NK-92 (cell line): ENCODE measurements around the gene MAGI1.

ENCODE experiments used
- DNase-seq: peaks from one replicate; lab custom pipeline; 2025; ENCODE audit not compliant: unreplicated experiment; lab: John Stamatoyannopoulos, UW

Gene MAGI1

DNA sequence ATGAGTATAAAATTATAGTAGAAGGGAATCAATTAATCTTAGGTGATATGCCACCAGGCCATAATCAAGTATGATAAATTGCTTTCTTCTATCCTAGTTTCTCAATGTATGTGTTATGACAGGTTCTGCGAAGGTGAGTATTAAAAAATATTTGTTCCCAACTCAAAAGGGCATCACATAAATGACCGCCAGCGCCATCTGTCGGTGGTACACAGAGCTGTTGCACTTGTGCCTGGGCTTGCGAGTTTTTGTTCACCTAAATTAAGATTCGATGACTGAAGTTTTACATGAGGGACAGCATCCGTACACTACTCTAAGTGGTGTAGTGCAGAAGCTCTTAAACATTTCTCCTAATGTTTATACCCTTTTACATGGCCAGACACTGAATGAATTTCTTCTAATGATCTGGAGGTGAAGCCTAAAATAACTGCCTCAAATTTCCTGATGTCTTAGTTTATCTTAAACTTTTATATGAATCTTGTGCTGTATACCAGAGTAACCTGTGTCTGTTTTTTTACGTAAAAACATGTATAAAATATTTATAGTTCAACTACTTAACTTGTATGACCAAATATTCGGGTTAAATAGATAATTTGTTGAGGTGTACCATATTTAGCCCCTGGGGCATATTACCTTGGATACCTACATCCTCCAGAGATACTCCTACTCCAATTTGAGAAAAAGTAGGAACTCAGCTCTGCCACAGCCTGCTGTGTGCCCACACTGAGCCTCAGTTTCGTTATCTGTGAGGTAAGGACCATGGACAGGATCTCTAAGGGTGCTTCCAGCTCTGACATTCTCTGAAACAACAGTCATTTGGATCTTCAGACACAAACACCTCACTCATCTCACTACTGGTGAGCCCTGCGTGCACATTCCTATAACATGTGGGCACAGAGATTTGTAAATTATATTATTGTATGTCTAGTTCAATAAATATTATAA, 365.6 kb downstream of the MAGI1 start:
- no peak for DNase-seq

DNA sequence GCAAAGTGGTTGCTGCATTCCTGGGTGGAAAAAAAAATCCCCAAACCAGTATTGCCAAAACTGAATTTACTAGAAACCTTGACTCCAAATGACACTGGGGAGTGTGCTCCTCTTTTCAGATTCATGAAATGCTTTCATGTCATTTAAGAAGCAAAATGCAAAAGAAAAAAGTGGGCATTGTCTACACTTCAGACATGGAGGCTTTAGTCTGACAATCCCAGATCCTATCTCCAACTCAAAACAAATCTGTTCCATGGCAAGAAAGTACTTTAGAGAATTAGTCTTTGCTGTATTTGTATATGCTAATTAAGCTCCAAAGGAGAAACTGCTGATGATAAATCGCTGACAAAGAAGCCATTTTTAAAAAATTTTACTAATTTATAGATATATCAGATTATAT, 366.7 kb downstream of the MAGI1 start:
- no peak for DNase-seq

DNA sequence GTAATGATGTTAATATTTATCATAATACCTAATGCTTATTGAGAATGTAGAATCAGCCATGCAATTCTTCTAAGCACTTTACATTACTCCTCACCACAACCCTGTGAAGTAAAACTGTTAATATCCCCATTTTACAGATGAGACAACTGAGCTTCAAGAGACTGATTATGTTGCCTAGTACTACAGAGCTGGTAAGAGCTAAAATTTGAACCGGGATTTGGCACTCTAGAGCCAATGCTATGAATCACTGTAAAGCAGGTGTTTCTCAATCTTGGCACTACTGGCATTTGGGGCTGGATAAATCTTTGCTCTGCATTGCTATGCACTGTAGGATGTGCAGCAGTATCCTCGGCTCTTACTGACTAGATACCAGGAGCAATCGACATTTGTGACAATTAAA, 367.7 kb downstream of the MAGI1 start:
- no peak for DNase-seq

GRCh38 chr3:65669163-65669875, 369.4 kb downstream of the MAGI1 start:
- no peak for DNase-seq

GRCh38 chr3:65667963-65668362, 370.8 kb downstream of the MAGI1 start:
- DNase-seq: no peak

DNA sequence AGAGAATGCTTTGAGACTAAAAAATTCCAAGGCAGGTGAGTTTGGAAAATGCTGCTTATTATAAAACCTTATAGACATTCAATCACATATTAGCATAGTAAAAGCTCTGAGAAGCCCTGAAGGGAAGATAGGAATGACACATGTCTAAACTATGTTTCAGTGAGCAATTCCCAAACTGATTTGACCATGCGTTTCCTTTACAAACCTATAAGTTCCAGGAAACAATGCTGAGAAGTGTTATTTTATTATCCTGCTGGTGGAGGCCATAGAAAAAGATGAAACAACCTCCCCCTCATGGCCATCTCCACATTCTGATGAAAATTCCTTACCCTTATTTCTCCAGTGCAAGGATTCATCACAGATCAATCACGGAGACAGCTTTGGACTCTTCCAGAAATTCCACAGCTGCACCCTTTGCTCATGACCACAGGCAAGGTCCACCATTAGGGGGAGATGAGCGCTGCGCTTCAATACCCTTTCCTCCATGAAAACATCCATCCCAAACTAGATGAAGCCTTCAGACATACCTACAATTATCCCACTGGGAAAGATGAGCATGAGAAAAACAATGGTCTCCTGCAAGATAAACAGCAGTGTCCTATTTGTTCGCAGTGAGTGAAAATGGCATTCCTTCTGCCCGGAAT, 372.1 kb downstream of the MAGI1 start:
- no peak for DNase-seq

DNA sequence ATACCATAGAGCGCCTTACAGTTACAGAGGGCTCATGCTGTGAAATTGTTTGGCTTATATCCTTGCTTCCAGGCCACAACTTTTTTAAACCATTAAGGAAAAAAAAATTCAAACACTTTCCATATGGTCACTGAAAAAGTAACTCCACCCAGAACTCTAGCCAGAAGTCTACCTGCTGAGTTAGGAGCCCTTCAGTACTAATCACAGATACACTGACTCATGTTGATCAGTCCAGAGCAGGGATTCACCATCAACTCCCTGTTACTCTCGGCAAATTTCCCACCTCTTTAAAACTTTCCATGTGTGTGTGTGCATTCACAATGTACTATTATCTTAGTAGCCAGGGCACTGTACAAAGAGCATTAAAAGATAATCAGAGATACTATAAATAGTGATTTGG, 372.8 kb downstream of the MAGI1 start:
- DNase-seq: no peak

DNA sequence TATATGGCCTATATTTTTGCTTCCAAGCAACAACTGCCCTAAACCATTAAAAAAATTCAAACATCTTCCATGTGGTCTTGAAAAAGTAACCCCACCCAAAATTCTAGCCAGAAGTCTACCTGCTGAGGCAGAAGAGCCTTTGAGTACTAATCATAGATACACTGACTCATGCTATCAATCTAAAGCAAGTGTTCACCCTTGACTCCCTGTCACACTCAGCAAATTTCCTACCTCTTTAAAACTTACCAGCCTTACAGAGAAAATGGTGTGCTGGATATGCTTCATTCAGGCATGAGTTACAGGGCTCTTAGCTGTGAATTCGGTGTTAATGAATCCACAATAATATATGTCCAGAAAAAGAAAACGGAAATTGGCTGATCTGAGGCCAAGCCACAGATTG, 373.8 kb downstream of the MAGI1 start:
- no peak for DNase-seq

DNA sequence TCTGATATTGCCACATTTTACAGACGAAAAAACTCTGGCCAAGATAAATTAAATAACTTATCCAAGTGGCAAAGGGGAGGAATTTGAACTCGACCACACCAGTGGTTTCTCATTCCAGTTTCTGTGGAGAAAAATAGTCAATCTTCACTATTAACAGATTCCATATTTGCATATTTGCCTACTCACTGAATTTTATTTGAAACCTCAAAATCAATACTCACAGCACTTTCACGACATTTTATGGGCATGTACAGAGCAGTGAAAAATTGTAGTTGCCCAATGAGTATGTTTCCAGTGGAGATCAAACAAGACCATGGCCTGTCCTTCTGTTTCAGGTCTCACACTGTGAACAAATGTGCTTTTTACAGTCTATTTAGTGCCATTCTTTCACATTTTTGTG, 374.3 kb downstream of the MAGI1 start:
- DNase-seq: no peak

DNA sequence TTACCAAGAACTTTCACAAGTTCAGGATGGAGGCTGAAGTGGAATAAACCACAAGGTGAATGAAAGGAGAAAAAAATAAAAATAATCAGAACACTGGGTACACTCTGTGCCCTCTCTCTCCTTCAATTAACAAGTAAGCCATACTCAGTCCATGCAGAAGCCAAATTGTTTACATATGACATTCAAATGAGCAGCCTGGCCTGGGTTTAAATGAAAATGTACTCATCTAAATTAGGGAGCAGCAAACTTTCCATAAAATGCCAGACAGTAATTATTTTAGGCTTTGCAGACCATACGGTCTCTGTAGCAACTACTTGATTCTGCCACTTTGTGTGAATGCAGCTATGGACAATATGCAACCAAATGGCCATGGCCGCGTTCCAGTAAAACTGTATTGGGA, 376.6 kb downstream of the MAGI1 start:
- DNase-seq: no peak

DNA sequence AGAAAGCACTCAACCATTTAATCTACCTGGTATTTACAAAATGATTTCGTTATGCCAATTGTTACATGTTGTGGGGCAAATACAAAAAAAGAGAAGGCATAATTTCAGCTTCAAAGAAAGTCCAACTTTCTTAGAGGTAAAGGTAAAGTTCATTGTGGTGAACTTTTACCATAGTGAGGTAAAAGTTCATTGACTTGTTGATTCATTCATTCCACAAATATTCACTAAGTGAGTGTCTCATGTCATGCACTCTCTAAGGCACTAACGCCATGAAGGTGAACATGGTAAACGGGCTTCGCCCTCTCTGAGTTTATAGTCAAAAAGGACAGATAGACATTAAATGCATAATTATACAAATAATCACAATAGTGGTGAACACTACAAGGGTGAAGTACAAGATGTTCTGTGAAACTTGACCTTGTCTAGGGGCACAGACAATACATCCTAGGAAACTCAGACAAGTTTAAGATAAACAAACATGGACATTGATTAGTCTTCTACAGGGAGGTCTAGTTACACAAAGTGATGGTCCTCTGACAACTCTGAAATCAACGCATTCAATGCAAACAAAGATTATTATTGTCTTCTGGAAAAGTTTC, 378.6 kb downstream of the MAGI1 start:
- DNase-seq: no peak

DNA sequence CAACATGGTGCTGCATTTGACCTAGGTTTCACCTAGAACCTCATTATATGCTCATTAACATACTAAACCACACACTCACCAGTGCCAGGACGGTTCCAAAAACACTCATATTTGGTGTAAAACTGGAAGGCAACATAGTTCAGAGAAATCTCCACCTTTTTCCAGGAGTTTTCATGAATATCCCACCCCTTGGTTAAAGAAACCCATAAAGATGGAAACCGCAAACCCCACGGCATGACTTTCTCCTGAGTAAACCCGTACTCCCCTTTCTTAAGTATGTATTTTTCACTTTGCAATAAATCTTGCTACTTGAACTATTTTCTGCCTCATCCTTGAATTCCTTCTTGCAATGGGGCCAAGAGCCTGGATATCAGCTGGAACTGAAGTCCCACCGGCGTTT, 379.3 kb downstream of the MAGI1 start:
- DNase-seq: no peak

DNA sequence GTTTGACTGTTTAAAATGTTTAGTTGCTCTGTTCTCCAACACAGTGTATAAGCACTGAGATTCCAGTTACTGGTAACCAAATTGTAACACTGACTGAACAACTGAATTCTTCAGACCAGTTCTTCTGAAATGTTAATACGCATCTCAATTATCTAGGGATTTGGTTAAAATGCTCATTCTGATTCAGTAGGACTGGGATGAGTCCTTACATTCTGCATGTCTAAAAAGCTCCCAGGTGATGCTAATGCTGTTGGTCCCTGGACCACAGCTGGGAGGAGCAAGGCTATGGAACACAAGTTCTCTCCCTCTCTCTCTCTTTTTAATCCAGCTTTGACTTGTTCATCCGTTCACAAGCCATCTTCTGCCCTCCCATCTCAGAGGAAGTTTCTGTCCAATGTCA, 380.3 kb downstream of the MAGI1 start:
- no peak for DNase-seq

DNA sequence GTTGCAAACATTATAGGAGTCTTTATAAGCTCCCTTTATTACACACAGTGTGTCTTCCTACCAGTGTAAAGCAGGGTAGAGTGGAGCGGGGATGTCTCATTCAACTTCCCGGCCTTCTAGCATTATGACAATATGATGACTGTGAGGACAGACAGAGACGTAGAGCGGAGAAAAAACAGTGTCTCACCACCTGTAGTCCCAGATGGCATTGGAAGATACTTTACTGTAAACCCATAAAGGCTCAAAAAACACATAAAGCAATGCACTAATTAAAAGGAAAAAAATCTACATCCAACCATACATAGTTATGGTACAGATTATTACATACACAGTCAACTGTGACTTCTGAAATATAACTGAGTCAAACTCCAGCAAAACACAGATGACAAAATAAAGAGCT, 383.7 kb downstream of the MAGI1 start:
- no peak for DNase-seq

- no peak for DNase-seq
Observed at GRCh38 chr3:65653731-65654130, 385.0 kb downstream of the MAGI1 start.

- DNase-seq: no peak
Observed at GRCh38 chr3:65650247-65650646, 388.5 kb downstream of the MAGI1 start.

DNA sequence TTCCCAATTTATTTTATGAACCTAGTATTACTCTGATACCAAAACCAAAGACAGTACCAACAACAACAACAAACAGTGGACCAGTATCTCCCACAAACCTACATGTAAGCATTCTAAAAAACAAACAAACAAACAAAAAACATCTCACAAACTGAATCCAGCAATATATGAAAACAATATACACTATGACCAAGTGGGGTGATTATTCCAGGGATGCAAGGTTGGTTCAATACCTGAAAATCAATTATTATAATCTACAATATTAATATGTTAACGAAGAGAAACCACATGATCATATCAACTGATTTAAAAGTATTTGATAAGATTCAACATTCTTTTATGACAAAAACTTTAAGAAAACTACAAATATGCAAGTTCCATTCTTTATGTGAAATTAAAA, 391.3 kb downstream of the MAGI1 start:
- DNase-seq: no peak

GRCh38 chr3:65642883-65643282, 395.8 kb downstream of the MAGI1 start:
- no peak for DNase-seq

DNA sequence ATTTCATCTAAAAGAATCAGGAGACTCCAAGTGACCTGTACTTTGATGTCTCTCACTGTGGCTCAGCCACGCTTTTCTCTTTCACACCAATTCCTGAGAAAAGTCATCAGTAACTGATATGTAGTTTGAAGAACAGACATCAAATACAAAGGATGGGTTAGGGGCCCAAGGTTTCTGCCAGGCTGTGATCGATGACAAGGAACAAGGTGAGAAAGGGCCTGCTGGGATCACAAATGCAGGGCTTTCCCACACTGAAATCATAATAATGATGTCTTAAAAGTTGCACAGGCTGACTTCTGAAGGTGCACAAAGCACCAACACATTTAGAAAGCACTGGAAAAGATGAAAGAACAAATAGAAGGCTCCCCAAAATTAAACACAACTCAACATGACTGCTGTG, 396.9 kb downstream of the MAGI1 start:
- no peak for DNase-seq

GRCh38 chr3:65641045-65641444, 397.7 kb downstream of the MAGI1 start:
- no peak for DNase-seq

GRCh38 chr3:65639444-65639843, 399.3 kb downstream of the MAGI1 start:
- DNase-seq: no peak

DNA sequence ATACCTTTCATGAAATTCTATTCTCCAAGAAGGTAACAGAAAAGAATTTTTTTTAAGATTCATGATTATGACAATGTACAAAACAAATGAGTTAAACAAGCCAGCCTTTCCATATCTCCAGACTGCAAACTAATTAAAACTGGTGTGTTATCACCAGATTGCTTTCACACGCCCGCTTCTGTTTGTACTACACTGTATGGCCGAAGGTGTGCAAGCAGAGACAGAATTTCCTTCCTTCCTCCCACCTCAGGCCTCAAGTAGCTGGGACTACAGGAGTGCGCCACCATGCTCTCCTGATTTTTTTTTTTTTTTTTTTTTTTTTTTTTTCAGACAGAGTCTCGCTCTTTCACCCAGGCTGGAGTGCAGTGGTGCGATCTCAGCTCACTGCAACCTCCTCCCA, 400.4 kb downstream of the MAGI1 start:
- DNase-seq: no peak
